ENCODE data around the gene PLCB2.

Gene PLCB2

GRCh38 chr15:40312370-40313158, 4.8 kb upstream of the PLCB2 start:
- H3K27ac ChIP-seq: no peak overlapping the region
- DNase-seq: no peak
- TF ChIP-seq, protein P1, sequence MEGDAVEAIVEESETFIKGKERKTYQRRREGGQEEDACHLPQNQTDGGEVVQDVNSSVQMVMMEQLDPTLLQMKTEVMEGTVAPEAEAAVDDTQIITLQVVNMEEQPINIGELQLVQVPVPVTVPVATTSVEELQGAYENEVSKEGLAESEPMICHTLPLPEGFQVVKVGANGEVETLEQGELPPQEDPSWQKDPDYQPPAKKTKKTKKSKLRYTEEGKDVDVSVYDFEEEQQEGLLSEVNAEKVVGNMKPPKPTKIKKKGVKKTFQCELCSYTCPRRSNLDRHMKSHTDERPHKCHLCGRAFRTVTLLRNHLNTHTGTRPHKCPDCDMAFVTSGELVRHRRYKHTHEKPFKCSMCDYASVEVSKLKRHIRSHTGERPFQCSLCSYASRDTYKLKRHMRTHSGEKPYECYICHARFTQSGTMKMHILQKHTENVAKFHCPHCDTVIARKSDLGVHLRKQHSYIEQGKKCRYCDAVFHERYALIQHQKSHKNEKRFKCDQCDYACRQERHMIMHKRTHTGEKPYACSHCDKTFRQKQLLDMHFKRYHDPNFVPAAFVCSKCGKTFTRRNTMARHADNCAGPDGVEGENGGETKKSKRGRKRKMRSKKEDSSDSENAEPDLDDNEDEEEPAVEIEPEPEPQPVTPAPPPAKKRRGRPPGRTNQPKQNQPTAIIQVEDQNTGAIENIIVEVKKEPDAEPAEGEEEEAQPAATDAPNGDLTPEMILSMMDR (IDR thresholded peaks at IDR 0.05; ENCODE audit: low read depth, low read length): no peak

GRCh38 chr15:40310993-40311392, 3.3 kb upstream of the PLCB2 start:
- no peak for DNase-seq
- Histone ChIP-seq H3K36me3 (no peaks in the 10 kb centered on the region), H3K27ac (no peak overlapping the region), H3K9me3 (ENCODE audit: severe bottlenecking) (no peaks in the 10 kb centered on the region), H3K4me3 (ENCODE audit: low read depth, low read length) (no peak overlapping the region), H3K27me3 (ENCODE audit: insufficient read depth, low read depth, severe bottlenecking) (no peaks in the 10 kb centered on the region)
- TF ChIP-seq, protein P1 (IDR thresholded peaks at IDR 0.05; ENCODE audit: low read depth, low read length): no peak

More at GRCh38 chr15:40312370-40313158, 4.8 kb upstream of the PLCB2 start:
- Histone ChIP-seq H3K27me3 (ENCODE audit: insufficient read depth, low read depth, severe bottlenecking) (no peaks in the 10 kb centered on the region), H3K36me3 (no peaks in the 10 kb centered on the region), H3K4me3 (ENCODE audit: low read depth, low read length) (no peak overlapping the region), H3K9me3 (ENCODE audit: severe bottlenecking) (no peaks in the 10 kb centered on the region)

DNA sequence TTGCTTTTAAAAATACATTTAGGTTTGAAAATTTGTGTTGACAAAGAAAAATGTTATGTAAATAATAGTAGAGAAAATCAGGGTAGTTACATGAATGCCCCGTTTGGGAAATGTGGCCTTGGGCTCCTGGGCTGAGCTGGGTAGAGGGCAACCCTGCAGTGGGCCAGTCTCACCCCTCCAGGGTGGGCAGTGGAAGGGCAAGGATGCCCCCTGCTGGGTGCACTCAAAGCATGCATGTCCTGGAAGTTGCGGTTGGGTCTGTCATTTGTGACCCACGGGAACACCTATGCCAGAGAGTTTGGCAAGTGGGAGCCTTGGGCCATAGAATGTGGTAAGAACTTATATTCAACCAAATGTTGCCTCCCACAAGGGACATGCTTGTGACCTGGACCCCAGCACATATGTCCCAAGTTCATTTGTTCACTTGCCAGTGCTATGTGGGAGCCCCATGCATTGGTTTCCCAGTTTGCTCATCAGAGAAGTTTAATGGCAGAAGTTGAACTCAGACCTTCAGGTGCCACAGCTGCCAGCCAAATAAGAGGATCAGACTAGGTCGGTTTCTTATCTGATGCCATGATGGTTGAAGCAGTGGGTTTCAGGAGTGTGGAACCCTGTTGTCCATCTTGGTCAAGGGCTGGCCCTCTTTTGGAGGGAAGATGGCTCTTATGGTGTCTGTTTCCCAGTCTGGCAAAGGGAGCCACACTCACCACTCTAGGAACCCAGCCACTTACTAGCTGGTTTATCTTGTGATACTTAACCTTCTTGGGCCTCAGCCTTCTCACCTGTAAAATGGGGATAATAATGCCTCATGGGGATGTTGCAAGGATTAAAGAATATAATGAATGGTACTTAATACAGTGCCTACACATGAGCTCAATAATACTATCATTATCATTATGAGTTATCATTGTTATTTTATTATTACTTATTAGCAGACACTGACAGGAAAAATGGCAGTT, 2.5 kb upstream of the PLCB2 start:
- Histone ChIP-seq H3K27ac (no peak overlapping the region; the same call in 1 of the 2 replicates), H3K27me3 (ENCODE audit: insufficient read depth, low read depth, severe bottlenecking) (no peaks in the 10 kb centered on the region), H3K9me3 (ENCODE audit: severe bottlenecking) (no peaks in the 10 kb centered on the region), H3K4me3 (ENCODE audit: low read depth, low read length) (no peak overlapping the region), H3K36me3 (no peaks in the 10 kb centered on the region)
- DNase-seq: peak; percentile 80
- TF ChIP-seq, protein P1 (IDR thresholded peaks at IDR 0.05; ENCODE audit: low read depth, low read length): peak; percentile 95

DNA sequence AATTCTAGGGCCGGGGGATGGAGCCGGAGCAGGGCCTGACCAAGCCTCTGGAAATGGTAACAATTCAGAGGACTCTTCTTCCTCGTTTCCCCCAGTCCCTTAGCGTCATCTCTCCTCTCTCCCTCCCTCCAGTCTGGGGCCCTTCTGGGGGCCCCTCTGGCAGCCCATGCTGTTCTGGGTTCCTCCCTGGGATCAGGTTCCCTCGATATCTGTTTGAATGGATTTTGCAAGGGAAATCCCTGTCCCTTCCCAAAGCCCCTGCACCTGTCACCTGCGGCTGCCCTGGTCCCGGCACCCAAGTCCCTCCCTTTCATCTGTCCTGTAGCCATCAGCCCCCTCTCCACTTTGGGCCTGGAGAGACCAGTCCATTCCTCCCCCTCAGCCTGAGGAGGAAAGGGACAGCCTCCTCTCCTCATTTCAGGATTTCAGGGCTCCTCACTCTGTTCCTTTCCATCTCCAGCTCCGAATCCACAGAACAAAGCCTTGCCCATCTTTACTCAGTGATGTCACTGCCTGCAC, 1.7 kb upstream of the PLCB2 start:
- TF ChIP-seq, protein P1 (IDR thresholded peaks at IDR 0.05; ENCODE audit: low read depth, low read length): no peak
- Histone ChIP-seq H3K4me3 (ENCODE audit: low read depth, low read length) (no peak overlapping the region), H3K36me3 (no peaks in the 10 kb centered on the region), H3K9me3 (ENCODE audit: severe bottlenecking) (no peaks in the 10 kb centered on the region), H3K27ac (peak overlapping the region; percentile 90), H3K27me3 (ENCODE audit: insufficient read depth, low read depth, severe bottlenecking) (no peaks in the 10 kb centered on the region)
- DNase-seq: no peak

DNA sequence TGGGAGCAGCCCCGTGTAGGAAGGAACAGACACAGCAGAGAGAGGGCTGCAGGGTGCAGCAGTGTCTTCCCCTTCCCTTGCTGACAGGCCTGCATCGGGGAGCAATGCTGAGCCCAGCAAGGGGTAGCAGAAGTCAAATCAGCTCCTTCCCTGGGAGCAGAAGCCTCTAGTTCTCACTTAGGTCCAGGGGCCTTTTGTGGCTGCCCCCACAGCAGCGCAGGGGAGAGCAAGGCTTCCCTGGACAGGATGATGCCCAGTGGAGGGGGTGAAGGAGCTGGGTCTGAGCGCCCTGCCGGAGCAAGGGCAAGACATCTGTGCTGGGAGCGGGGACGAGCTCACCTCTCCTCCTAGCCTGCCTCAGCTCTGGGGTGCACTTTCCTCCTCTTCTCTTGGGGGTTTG, 827 bp downstream of the PLCB2 start:
- TF ChIP-seq, protein P1 (IDR thresholded peaks at IDR 0.05; ENCODE audit: low read depth, low read length): no peak
- no peak for DNase-seq
- peak overlapping the region; percentile 38 for H3K4me3 ChIP-seq (ENCODE audit: low read depth, low read length)
- H3K27me3 ChIP-seq (ENCODE audit: insufficient read depth, low read depth, severe bottlenecking): no peaks in the 10 kb centered on the region
- no peaks in the 10 kb centered on the region for H3K36me3 ChIP-seq
- no peaks in the 10 kb centered on the region for H3K9me3 ChIP-seq (ENCODE audit: severe bottlenecking)
- peak overlapping the region; percentile 90 for H3K27ac ChIP-seq
